ENCODE data around the gene SNCA.

DNA sequence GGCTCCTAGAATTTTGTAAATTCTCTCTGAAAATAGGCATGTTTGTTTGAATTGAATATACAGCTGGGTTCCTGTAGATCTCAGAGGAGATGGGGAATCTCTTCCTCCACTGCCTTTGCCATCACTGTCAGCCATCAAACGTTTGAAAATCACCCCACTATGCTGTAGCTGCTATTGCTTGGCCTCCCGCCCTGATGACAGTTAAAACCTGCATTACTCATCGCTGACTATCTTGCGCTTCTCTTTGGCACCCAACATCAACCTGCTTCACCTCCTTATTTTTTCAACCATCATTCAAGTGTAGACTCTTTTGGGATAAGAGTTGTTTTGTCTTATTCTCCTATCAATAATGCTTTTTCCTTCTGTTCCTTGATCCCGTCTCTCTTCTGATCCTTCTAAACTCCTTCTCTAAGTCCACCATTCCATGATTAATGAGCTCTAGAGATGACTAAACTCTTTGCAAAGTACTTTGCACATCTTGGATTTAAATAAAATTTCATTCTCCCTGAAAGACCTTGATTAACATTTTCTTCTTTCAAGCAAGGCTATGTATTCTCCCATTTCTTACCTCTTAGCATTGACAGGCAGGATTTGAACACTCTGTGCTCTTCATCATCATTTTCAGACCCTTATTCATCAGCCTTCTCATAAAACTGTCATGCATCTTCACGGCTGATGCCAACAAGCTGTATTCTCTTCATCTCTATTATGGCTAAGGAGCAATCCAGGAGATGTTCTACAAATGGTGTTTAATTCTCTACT lies 133.0 kb downstream of the SNCA start:
- TF ChIP-seq, protein P1, sequence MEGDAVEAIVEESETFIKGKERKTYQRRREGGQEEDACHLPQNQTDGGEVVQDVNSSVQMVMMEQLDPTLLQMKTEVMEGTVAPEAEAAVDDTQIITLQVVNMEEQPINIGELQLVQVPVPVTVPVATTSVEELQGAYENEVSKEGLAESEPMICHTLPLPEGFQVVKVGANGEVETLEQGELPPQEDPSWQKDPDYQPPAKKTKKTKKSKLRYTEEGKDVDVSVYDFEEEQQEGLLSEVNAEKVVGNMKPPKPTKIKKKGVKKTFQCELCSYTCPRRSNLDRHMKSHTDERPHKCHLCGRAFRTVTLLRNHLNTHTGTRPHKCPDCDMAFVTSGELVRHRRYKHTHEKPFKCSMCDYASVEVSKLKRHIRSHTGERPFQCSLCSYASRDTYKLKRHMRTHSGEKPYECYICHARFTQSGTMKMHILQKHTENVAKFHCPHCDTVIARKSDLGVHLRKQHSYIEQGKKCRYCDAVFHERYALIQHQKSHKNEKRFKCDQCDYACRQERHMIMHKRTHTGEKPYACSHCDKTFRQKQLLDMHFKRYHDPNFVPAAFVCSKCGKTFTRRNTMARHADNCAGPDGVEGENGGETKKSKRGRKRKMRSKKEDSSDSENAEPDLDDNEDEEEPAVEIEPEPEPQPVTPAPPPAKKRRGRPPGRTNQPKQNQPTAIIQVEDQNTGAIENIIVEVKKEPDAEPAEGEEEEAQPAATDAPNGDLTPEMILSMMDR (IDR thresholded peaks at IDR 0.05; ENCODE audit: low read length), result no peak
- TF ChIP-seq EZH2 (IDR thresholded peaks at IDR 0.05; ENCODE audit: borderline replicate concordance, low read length), result no peak
